HEK293T (cell line): ENCODE measurements around the gene C16orf89.

Source experiments
- ARNT ChIP-seq: fragments of 450-650 bp; IDR thresholded peaks from 2 replicates; pipeline ENCODE4 v1.6.1; 2017; ENCODE audit warnings: mild to moderate bottlenecking
- BHLHE40 ChIP-seq: fragments of 450-650 bp; IDR thresholded peaks from 2 replicates; pipeline ENCODE4 v1.6.1; 2016; ENCODE audit warnings: mild to moderate bottlenecking, moderate library complexity, borderline replicate concordance
- CTBP1 ChIP-seq: fragments of 450-650 bp; IDR thresholded peaks from 2 replicates; pipeline ENCODE4 v1.6.1; 2016; ENCODE audit warnings: borderline replicate concordance
- FOXA1 ChIP-seq: fragments of 450-650 bp; IDR thresholded peaks from 2 replicates; pipeline ENCODE4 v1.6.1; 2016; ENCODE audit warnings: mild to moderate bottlenecking
- FOXK2 ChIP-seq: fragments of 450-650 bp; IDR thresholded peaks from 2 replicates; pipeline ENCODE4 v1.6.1; 2016; ENCODE audit warnings: mild to moderate bottlenecking
- FOXM1 ChIP-seq: fragments of 450-650 bp; IDR thresholded peaks from 2 replicates; pipeline ENCODE4 v1.6.1; 2017; ENCODE audit warnings: mild to moderate bottlenecking, borderline replicate concordance
- HDGF ChIP-seq: fragments of 450-650 bp; IDR thresholded peaks from 2 replicates; pipeline ENCODE4 v1.6.1; 2017; ENCODE audit warnings: antibody characterized with exemption, borderline replicate concordance
- L3MBTL2 ChIP-seq: fragments of 450-650 bp; conservative IDR thresholded peaks from 2 replicates; pipeline ENCODE4 v1.6.1; 2016; ENCODE audit warnings: mild to moderate bottlenecking
- NFRKB ChIP-seq: fragments of 450-650 bp; IDR thresholded peaks from 2 replicates; pipeline ENCODE4 v1.6.1; 2016; ENCODE audit warnings: mild to moderate bottlenecking, moderate library complexity
- PKNOX1 ChIP-seq: fragments of 450-650 bp; IDR thresholded peaks from 2 replicates; pipeline ENCODE4 v1.6.1; 2016
- SP1 ChIP-seq: fragments of 450-650 bp; IDR thresholded peaks from 2 replicates; pipeline ENCODE4 v1.6.1; 2017
- TARDBP ChIP-seq: fragments of 450-650 bp; IDR thresholded peaks from 2 replicates; pipeline ENCODE4 v1.6.1; 2016
- ZNF384 ChIP-seq: fragments of 450-650 bp; IDR thresholded peaks from 2 replicates; pipeline ENCODE4 v1.6.1; 2016

GRCh38 chr16:5033256-5034166 lies 32.2 kb downstream of the C16orf89 start, which contains the start of gene NAGPA:
- TF ChIP-seq CTBP1 (no peak), PKNOX1 (no peak), L3MBTL2 (peak; percentile 60; the same call in 1 of the 2 replicates), FOXM1 (no peak), NFRKB (peak; percentile 47; the same call in 1 of the 2 replicates), TARDBP (no peak), SP1 (no peak), ARNT (peak; percentile 39; the same call in 1 of the 2 replicates), FOXA1 (no peak), HDGF (no peak), ZNF384 (no peak), BHLHE40 (no peak), FOXK2 (no peak)
